Measurements from ENCODE around the gene GAS7.

The GAS7 gene

DNA sequence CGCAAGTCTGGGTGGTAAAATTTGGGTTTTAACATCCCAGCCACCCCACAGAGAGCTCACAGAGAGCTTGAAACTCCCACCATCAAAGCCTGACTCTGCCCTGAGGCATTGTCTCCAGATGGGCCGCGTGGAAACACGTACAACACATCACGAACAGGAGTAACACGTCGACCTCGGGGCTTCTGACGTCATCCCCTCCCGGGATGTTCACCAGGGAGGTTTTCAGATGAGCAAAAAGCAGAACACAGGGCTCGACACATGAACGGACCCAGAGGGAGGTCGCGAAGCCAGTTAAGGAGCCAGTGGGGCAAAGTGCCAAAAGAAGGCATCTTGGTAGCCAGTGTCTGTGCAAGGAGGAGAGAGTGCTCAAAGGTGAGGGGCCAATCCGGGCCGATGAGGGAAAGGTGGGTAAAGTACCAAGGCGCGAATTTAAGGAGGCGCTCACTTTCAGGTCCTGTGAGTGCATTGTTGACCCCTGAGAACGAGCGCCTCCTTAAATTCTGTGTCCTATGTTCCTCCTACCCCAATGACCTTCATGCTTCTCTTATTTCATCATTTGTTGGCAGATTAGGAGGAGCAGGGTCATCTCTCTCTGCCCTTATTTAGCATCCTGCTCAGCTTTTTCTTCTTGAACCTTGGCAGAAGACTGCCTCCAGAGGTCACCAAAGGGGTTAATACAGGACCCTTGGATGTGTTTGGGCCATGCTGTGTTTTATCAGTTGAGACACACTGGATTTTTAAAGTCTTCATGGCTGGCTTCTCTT lies 298.9 kb downstream of the GAS7 start:
- DNase-seq (ENCODE audit: low read depth in 3 of 3, low spot score in 1 of 3) = no peak

DNA sequence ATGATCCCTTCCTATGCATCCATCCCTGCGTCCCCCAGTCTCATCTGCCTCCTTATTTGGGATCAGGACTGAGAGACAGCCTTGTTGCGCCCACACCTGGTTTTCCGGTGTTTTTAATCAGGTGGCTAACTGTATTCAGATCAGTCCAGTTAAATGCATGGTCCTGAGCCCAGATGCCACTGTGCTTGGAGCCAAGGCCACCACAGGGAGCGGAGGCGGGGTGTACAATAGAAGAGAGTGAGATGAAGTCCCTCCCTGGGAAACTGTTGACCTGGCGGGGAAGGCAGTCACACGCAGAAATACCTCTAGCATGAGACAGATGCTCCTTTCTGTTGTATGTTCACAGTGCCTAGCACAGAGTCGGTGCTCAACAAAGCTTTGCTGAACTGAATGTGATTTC lies 299.6 kb downstream of the GAS7 start:
- no peak for DNase-seq (ENCODE audit: low read depth in 3 of 3, low spot score in 1 of 3)

DNA sequence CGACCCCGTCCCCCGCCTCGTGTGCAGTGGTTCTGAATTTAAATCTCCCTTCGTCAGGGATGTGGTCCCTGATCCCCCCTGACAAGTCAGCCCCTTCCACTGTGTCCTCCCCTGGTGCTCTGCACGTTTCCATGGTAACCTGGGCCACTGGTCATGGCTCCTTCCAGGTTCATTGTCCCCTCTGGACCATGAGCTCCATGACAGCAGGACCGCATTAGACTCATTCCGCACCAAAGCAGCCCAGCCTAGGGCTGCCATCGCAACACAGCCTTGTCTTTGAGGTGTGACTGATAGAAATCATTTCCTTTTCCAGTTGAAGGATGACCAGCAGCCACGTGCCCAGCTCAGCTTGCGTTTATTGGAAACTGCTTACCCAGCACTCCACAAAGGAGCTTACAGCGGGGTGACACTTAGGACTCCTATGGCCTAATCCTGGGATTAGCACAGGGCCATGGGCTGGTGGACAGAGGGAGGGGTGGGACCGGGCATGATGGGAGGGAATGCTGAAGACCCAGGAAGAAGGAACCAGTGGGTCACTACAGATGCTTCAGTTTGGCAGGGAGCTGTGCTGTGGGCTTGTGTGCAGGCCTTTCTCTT lies 300.9 kb downstream of the GAS7 start:
- no peak for DNase-seq (ENCODE audit: low read depth in 3 of 3, low spot score in 1 of 3)

DNA sequence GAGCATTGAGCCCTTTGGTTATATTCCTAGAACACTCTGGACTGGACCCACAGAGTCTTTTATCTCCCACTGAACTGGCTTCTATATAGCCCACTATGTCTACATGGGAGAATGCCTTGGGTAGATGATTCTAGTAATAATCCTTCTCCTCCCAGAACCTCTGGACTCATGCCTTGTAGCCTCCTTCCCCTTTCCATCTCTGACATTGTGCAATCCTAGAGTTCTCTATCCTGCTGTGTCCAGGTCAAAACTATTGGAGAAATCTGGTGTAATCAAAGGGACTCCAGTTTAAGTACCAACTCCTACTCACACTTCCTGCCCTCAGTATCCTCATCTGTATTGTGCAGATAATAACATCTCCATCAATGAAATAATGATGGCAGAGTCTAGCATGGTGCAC lies 302.5 kb downstream of the GAS7 start:
- DNase-seq (ENCODE audit: low read depth in 3 of 3, low spot score in 1 of 3) = no peak

DNA sequence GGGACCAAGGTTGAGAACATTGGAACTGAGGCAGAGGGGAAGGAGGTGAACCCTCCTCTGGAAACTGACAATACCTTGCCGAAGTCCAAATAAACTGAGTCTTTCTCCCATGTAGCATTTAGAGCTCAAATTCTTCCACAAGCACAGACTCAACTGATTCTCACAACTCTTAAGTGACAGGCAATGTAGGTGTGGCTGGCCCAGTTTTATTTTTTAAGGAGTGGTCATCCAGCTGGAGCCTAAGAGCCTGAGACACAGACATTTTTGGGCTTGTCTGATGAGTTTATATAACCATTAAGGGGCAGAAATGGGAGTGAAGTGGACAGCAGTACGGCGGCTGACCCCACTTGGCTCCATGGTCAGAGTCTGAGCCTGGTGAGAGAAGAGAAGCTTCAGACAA lies 304.2 kb downstream of the GAS7 start:
- no peak for DNase-seq (ENCODE audit: low read depth in 3 of 3, low spot score in 1 of 3)

DNA sequence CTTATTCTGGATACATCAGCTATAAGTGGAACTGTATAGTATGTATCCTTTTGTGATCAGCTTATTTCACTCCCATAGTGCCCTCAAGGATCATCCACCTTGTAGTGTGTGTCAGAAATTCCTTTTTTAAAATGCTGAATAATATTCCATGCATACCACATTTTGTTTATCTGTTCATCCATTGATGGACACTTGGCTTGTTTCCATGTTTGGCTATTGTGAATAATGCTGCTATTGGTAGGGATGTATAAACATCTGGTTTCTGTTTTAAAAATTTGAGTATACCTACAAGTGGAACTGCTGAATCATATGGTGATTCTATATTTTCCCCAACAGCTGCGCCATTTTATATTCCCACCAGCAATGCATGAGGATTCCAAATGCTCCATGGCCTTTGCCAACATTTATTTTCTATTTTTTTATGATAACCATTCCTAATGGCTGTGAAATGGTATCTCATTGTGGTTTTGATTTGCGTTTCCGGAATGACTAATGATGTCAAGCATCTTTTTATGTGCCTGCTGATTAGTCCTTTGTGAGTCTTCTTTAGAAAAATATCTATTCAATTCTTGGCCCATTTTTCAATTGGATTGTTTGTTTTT lies 304.9 kb downstream of the GAS7 start:
- DNase-seq (ENCODE audit: low read depth in 3 of 3, low spot score in 1 of 3) = no peak

DNA sequence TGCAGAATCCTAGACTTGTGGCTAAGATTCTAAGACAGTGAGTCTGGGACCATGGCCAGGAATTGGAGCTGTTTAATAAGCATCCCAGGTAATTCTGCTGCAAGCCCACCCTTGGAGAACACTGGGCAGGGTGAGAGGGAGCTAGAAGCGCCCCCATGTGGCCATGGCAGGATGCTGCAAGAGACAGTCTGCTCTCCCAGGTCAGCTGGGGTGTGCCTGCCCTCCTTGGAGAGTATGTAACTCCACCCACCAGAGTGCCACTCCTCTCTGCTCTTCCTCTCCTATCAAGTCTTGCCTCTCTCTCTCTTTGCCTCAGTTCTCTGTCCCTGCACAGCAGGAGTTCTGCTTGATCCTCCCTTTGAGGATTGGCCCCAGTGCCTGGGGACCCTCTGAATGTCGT lies 308.3 kb downstream of the GAS7 start:
- DNase-seq (ENCODE audit: low read depth in 3 of 3, low spot score in 1 of 3) = no peak

DNA sequence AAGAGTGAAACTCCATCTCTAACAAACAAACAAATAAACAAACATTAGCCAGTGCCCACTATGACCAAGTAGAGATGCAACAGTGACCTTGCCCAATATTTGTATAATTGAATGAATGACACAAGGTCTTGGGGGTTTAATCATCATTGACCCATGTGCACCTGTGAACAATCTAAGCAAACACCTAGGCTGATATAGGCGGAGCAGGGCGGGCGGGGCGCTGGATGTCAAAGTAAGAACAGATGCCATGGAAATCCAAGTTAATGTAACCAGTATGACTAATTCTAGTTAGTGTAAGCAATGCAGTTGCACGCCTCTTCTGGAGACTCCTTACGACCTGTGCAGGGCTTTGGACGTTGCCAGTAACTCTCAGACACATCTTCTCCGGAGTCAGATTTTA lies 310.9 kb downstream of the GAS7 start:
- DNase-seq (ENCODE audit: low read depth in 3 of 3, low spot score in 1 of 3) = no peak

DNA sequence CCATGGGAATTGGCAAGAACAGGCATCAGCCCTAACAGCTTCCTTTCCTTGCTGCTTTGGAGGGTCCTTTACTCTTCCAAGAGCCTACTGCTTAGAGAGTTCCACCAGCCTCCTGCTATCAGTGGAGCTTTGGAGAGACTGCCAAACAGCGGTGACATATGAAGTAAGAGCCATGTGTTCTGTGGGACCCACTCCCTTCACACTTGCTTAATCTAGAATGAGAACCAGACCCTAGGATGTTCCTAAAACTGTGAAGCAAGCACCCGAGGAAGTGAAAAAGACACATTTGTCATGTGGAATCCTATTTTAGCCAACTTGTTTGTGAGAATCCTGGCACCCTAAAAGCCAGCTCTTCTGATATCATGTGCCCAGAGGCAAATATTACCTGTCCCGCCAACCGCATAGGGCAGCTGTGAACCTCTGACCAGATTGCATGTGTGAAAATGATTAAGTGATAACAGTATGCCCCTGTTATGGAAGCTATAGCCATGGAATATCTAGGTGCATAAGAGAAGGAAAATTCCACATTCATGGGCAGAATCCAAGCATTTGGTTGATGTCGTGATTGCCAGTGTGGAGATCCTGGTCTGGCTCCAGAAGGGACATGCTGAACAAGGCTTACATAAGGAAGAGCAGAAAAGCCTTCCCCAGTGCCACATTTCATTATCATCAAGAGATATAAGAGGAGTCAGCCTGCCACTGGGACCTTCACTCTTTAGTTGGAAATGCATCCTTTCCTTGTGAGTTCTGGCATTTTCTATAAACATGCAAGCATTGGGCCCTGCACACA lies 312.1 kb downstream of the GAS7 start:
- no peak for DNase-seq (ENCODE audit: low read depth in 3 of 3, low spot score in 1 of 3)

DNA sequence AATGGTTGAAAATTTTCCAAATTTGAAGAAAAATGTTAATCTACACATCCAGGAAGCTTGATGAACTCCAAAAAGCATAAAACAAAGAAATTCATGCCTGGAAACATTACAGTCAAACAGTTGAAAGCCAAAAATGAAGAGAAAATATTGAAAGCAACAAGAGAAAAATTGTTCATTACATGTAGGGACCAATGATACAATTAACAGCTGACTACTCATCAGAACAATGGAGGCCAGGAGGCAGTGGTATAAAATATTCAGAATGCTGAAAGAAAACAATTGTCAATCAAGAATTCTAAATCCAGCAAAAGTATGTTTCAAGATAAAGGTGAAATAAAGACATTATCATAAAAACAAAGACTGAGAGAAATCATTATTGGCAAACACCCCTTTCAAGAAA lies 315.0 kb downstream of the GAS7 start:
- DNase-seq (ENCODE audit: low read depth in 3 of 3, low spot score in 1 of 3) = no peak

DNA sequence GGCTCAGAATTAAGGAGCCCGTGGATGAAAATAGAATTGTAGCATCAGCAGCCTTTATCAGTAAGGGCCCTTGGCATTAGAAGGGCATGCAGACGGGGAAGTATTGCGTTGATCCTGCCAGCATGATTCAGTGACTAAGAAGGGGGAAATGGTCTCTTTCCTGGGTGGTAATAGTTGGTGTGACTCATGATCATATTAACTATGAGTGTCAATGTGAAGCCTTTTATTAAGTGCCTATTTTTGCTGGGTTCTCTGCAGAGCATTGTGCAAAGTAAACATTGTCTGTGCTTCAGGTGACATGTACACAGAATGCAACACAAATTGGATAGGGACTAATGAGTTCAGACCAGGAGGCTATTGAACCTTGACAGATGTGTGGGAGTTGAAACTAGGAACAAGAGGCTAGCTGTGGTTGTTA lies 317.8 kb downstream of the GAS7 start:
- no peak for DNase-seq (ENCODE audit: low read depth in 3 of 3, low spot score in 1 of 3)

DNA sequence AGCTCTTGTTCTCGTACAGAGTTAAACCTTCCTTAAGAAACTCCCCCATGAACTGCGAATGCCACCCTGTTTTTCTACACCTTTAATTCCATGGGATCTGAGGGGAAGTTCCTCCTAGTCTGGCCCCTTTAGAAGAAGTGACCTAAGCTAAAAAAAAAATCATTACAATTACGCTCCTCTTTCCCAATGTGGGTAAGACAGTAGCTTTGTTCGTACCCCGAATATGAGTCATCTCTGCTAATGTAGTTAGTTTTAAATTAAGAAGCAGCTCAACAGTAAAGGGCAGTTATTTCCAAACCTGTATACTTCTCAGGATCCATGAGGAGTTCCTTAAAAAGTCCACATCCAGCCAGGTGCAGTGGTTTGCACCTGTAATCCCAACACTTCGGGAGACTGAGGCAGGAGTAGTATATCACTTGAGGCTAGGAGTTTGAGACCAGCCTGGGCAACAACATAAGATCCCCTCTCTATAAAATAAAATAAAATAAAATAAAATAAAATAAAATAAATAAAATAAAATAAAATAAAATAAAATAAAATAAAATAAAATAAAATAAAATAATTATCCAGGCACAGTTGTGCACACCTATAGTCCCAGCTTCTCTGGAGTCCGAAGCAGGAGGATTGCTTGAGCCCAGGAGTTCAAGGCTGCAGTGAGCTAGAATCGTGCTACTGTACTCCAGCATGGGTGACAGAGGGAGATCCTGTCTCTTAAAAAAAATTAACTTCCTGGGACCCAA lies 319.4 kb downstream of the GAS7 start:
- no peak for DNase-seq (ENCODE audit: low read depth in 3 of 3, low spot score in 1 of 3)

DNA sequence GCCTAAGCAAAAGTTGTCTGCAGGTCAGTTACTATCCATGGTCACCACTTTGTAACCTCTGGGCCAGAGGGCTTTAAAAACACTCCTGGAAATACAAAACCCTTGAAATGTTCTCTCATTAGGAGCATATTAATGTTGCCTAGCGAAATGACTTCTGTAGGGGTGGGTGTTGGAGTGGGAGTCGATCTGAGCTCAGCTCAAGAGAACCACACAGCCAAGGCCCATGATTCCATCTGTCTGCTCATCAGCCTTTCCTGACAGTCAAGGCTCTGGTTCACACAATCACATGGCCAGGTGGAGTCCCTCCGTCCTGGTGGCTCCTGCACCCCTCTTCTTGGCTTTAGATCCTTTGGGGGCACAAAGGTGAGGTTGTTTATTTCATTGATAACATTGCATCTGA lies 320.1 kb downstream of the GAS7 start:
- no peak for DNase-seq (ENCODE audit: low read depth in 3 of 3, low spot score in 1 of 3)

DNA sequence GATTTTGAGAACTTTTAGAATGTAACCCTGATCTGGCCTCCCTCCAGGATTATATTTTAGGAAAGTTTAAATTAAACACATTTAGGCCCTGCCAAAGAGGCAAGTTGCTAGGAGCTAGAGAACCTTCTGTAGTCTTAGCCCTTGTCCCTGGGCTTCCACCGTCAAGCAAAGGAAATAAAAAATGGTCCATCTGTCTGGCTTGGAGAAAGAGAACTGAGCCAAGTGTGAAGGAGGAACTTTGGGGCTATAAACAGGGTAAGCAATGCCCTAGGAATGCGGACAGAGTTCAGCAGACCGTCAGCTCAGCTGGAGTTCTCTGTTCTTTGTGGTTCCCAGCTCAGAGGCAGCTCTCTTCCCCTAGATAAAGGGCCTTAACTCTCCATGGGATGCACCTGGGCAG lies 323.0 kb downstream of the GAS7 start:
- DNase-seq (ENCODE audit: low read depth in 3 of 3, low spot score in 1 of 3) = no peak

DNA sequence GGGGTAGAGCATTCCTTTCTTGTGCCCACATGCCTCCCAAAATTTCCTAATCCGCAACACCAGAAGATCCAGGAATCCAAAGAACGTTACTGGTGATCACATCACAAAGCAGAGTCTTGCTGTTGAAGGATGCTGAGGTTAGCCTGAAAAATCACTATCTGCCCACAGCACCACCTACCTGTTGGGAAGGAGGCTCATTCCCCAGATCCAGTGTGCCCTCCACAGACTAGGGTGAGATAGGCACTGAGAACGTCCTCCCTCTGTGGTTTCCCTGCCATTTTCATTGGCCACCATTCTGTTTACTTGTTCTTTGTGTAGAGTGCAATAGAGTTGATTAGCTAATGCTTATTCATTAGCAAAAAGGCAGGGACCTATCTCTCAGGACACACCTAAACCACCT lies 323.7 kb downstream of the GAS7 start:
- DNase-seq (ENCODE audit: low read depth in 3 of 3, low spot score in 1 of 3) = no peak

DNA sequence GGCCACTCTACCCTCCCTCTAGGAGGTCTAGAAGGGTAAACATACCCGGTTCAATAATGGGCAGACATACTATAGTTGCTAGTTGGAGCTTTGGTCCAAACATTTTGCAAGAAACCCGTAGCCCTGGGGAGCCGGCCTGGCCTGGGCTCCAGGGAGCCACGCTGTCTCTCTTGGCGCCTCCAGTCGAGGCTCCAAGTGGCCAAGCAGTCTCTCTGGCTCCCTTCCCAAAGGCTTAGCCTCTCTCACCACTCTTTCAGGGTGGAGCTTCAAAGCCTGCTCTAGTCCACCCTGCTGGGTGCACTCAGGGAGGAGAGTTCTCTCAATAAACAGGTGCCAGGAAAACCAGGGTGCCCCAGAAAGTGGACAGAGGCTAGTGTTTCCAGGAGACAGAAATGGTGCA lies 325.6 kb downstream of the GAS7 start:
- no peak for DNase-seq (ENCODE audit: low read depth in 3 of 3, low spot score in 1 of 3)

DNA sequence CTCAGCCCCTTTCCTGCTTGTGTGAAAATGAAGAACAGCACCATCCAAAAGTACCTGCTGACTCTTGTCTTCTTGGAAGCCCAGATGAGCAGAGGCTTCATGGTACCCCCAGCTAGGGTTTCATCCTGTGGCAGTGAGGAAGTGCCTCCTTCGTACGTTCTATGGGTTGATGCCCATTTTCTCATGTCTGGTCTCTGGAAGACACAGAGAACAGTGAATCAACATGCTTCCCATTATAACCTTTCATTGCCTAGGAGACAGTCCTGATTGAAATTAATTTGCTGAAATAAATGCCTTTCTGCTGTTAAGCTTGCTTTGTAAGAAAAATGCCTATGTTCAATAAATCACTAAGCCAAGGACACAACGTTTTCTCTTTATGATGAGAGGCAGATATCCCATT lies 329.9 kb downstream of the GAS7 start:
- DNase-seq (ENCODE audit: low read depth in 3 of 3, low spot score in 1 of 3) = no peak

DNA sequence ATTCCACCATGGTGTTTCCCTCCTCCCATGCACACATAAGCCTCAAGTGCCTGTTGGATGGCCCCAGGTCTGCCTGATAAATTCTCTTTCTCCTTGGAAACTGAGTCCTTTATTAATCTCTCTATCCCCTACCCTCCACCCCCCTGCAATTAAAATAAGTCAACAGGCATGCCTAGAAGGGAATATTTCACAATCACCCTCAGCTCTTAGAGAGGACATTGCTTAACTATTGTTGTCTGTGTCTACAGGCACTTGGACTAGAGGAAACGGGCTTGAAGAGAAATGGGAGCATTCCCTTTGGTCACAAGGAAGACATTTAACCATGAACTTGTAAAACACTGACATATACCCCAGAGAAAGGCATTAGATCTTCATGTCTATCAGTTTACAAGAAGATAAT lies 332.8 kb downstream of the GAS7 start:
- DNase-seq (ENCODE audit: low read depth in 3 of 3, low spot score in 1 of 3) = no peak

DNA sequence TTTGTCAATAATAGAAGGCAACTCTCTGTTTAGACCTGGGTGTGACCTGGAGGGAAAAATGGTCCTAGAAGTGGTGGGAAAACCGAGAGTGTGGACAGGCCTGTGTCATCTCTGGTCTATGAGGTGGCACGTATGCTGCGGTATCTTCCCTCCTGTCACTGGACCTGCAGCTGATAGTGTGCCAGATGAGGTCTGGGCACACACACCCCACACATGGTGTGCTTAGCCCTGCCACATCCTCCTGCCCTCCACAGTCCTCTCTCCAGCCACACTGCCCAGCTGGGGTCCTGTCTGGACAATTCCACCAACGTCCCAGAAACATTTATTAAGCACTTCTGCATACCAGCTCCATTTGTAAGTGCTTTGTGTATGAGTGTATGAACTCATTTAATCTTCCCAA lies 335.5 kb downstream of the GAS7 start:
- DNase-seq (ENCODE audit: low read depth in 3 of 3, low spot score in 1 of 3) = no peak

DNA sequence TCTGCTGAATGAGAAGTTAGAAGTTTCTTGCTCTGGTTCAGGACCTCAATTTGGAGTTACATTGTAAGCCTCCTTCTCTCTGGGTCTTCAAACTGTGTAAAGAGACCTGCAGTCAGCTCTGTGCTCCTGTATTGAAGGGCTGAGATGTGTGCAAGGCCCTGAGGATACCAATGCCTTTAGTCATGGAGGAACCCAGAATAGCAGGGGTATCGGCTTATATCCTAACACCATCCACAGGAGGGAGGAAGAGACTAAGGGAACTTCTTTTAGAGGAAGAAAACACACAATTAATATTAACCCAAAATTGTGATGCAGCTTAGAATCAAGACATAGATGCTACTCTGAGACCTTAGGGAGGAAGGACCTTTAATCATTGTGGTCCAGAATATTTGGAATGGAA lies 336.2 kb downstream of the GAS7 start:
- no peak for DNase-seq (ENCODE audit: low read depth in 3 of 3, low spot score in 1 of 3)

DNA sequence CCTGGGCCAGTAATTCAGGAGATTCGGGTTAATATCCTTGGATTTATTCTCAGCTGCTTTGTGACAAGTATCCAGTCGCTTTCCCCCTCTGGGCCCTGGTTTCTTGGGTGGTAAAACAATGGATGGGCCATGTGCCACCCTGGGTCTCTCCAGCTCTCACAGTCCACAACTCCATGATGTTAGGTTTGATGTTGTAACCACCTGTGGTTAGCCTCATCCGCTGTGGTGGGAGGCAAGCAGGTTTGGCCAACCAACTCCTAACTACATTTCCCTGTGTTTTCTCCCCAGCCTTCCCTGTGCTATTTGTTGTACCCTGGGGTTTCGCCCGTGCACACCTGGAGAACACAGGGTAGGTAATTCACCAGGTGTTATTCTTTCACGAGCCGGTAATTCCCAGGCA lies 337.6 kb downstream of the GAS7 start:
- no peak for DNase-seq (ENCODE audit: low read depth in 3 of 3, low spot score in 1 of 3)
